Measurements from ENCODE around the gene COL1A2. TPM values are rescaled to one million over a fixed set of nuclear protein-coding genes. Genes with fewer than 3 reads are reported as not detected.

The COL1A2 gene
- total and polyA plus RNA-seq, 5 donors from 2014 or later, result not detected

DNA sequence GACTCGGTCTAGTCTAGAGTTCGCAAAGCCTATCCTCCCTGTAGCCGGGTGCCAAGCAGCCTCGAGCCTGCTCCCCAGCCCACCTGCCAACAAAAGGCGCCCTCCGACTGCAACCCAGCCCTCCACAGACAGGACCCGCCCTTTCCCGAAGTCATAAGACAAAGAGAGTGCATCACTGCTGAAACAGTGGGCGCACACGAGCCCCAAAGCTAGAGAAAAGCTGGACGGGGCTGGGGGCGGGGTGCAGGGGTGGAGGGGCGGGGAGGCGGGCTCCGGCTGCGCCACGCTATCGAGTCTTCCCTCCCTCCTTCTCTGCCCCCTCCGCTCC lies 622 bp upstream of the COL1A2 start:
- H3K4me3 ChIP-seq (ENCODE audit: low read depth, low read length), result no peak overlapping the region

DNA sequence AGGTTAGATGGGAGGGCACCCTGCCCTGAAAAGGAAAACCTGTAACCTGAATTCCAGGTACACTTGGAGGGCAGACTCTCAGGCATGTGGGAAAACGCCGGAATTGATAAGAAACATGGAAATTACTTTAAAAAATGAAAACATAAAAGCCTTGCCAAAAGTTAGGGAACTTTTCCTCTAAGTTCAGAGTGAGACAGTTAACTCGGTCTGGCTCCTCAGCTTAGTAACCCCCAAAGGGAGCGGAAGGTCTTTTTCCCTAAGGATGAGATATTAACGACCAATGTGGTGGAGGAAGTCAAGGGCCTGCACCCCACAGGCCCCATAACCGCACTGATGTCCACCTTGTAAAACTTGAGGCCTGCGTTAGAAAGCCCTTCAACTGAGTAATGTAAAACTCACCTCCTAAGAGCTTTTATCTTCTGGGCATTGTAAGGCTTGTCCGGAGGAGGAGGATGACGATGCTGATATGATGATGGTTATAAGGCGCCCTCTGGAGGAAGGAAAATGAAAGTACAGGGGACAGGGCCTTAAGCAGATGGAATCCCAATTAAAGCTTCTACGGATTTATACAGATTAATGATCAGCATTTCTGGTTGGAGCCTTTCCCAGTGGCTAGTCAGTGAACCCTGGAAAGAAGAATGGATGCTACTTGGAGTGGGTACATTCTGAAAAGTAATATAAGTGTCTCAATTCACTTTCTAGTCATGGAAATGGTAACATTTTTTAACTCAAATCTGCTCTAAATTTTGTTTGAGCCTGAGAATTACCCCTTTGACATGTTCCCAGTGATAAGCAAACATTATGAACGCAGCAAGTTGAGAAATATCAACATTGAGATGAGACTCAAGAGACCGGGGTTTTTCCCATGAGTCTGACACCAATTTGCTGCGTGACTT lies 694 bp downstream of the COL1A2 start:
- H3K9me3 Mint-ChIP-seq, result no peaks in the 10 kb centered on the region

More for the DNA sequence above, 622 bp upstream of the COL1A2 start:
- Histone ChIP-seq H3K9me3 (ENCODE audit: control insufficient read depth in 2 of 2, low read length in 2 of 2) (no peaks in the 10 kb centered on the region), H3K4me1 (ENCODE audit: control insufficient read depth, insufficient read depth, low read length, poor library complexity, severe bottlenecking) (peaks cover 9% of the 10 kb centered on the region), H3K36me3 (ENCODE audit: control insufficient read depth, insufficient read depth, low read length) (no peaks in the 10 kb centered on the region), H3K27ac (ENCODE audit: insufficient read depth, low read length, poor library complexity, severe bottlenecking) (no peak overlapping the region), H3K27me3 (ENCODE audit: control insufficient read depth, insufficient read depth, low read length) (peaks cover 16% of the 10 kb centered on the region)
- H3K27ac Mint-ChIP-seq, result no peak overlapping the region
- H3K4me3 Mint-ChIP-seq, result peak overlapping the region in 1 of 4 donors; percentile 16
- ATAC-seq (ENCODE audit: low read depth in 2 of 2) (no peak), DNase-seq (no peak)
- H3K9me3 Mint-ChIP-seq, result peaks cover 0 to 5% (median 0%) of the 10 kb centered on the region in 7 donors
- peaks cover 35% of the 10 kb centered on the region for H3K27me3 Mint-ChIP-seq
- no peaks in the 10 kb centered on the region for H3K36me3 Mint-ChIP-seq
- H3K4me1 Mint-ChIP-seq, result peaks cover 5 to 14% (median 11%) of the 10 kb centered on the region in 4 donors

DNA sequence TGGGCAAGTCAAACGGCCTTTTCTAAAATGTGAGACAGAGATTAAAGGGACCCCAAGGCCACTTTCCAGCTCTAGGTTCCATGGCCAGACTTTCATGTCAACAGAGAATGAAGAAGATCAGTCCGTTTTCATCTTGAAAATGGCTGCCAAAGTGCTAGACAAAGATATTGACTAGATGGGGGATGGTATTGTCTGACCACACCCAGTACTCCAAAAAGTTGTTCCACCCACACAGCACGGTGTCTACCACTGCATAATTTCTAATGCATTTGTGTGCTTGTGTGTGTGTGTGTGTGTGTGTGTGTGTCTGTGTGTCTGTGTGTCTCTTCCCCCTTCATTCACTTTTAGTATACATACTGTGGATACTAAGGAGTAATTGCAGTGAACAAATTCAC lies 1.3 kb downstream of the COL1A2 start:
- DNase-seq, result no peak
- peaks cover 20% of the 10 kb centered on the region for H3K27me3 ChIP-seq (ENCODE audit: control insufficient read depth, insufficient read depth, low read length)
- no peaks in the 10 kb centered on the region for H3K36me3 Mint-ChIP-seq

More for the DNA sequence above, 694 bp downstream of the COL1A2 start:
- Mint-ChIP-seq H3K36me3 (no peaks in the 10 kb centered on the region), H3K27ac (peak overlapping the region in 1 of 3 donors; percentile 23), H3K4me1 (peaks cover 5 to 14% (median 11%) of the 10 kb centered on the region in 4 donors), H3K4me3 (peak overlapping the region in 1 of 4 donors; percentile 84), H3K27me3 (peaks cover 40% of the 10 kb centered on the region)
- no peaks in the 10 kb centered on the region for H3K36me3 ChIP-seq (ENCODE audit: control insufficient read depth, insufficient read depth, low read length)
- peaks cover 19% of the 10 kb centered on the region for H3K27me3 ChIP-seq (ENCODE audit: control insufficient read depth, insufficient read depth, low read length)
- DNase-seq (peak in 2 of 3 donors; percentile 20 to 61), ATAC-seq (ENCODE audit: low read depth in 2 of 2) (peak in 1 of 2 donors; percentile 28)
- no peak overlapping the region for H3K27ac ChIP-seq (ENCODE audit: insufficient read depth, low read length, poor library complexity, severe bottlenecking)
- peaks cover 9% of the 10 kb centered on the region for H3K4me1 ChIP-seq (ENCODE audit: control insufficient read depth, insufficient read depth, low read length, poor library complexity, severe bottlenecking)
- H3K9me3 ChIP-seq (ENCODE audit: control insufficient read depth in 2 of 2, low read length in 2 of 2), result no peaks in the 10 kb centered on the region
- H3K4me3 ChIP-seq (ENCODE audit: low read depth, low read length), result no peak overlapping the region

DNA sequence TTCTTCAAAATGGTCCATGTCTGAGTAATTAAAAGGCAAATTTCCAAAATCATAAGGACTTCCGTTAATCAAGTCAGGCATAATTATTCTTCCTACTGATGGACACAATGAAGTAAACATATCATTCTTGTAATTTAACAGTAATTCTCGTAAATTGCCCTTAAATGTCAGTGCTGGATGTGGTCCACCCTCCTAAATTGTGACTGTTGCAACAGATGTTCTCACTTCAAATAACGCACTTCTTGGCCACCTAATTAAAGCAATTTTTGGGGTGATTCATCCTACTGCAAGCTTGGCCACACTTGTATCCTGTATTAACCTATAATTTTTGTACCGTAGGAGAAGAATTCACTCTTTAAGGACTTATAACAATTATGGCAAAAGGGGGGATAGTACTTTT lies 1.9 kb downstream of the COL1A2 start:
- Histone ChIP-seq H3K27ac (ENCODE audit: insufficient read depth, low read length, poor library complexity, severe bottlenecking) (no peak overlapping the region), H3K4me1 (ENCODE audit: control insufficient read depth, insufficient read depth, low read length, poor library complexity, severe bottlenecking) (peaks cover 9% of the 10 kb centered on the region), H3K36me3 (ENCODE audit: control insufficient read depth, insufficient read depth, low read length) (no peaks in the 10 kb centered on the region), H3K4me3 (ENCODE audit: low read depth, low read length) (no peak overlapping the region), H3K9me3 (ENCODE audit: control insufficient read depth in 2 of 2, low read length in 2 of 2) (no peaks in the 10 kb centered on the region), H3K27me3 (ENCODE audit: control insufficient read depth, insufficient read depth, low read length) (peaks cover 20% of the 10 kb centered on the region)
- Mint-ChIP-seq H3K4me3 (no peak overlapping the region), H3K4me1 (peaks cover 5 to 14% (median 11%) of the 10 kb centered on the region in 4 donors), H3K9me3 (no peaks in the 10 kb centered on the region), H3K27me3 (peaks cover 40% of the 10 kb centered on the region), H3K27ac (no peak overlapping the region), H3K36me3 (no peaks in the 10 kb centered on the region)
- no peak for ATAC-seq (ENCODE audit: low read depth in 2 of 2)
- DNase-seq, result no peak

More for the DNA sequence above, 1.3 kb downstream of the COL1A2 start:
- no peak overlapping the region for H3K27ac ChIP-seq (ENCODE audit: insufficient read depth, low read length, poor library complexity, severe bottlenecking)
- H3K4me1 Mint-ChIP-seq, result peaks cover 5 to 14% (median 11%) of the 10 kb centered on the region in 4 donors
- no peak for ATAC-seq (ENCODE audit: low read depth in 2 of 2)
- H3K27me3 Mint-ChIP-seq, result peaks cover 40% of the 10 kb centered on the region
- H3K4me3 Mint-ChIP-seq, result no peak overlapping the region
- peaks cover 9% of the 10 kb centered on the region for H3K4me1 ChIP-seq (ENCODE audit: control insufficient read depth, insufficient read depth, low read length, poor library complexity, severe bottlenecking)
- no peaks in the 10 kb centered on the region for H3K36me3 ChIP-seq (ENCODE audit: control insufficient read depth, insufficient read depth, low read length)
- no peaks in the 10 kb centered on the region for H3K9me3 Mint-ChIP-seq
- no peaks in the 10 kb centered on the region for H3K9me3 ChIP-seq (ENCODE audit: control insufficient read depth in 2 of 2, low read length in 2 of 2)
- no peak overlapping the region for H3K27ac Mint-ChIP-seq
- no peak overlapping the region for H3K4me3 ChIP-seq (ENCODE audit: low read depth, low read length)

GRCh38 chr7:94397722-94398121 lies 3.0 kb downstream of the COL1A2 start:
- H3K9me3 Mint-ChIP-seq, result no peaks in the 10 kb centered on the region
- H3K36me3 ChIP-seq (ENCODE audit: control insufficient read depth, insufficient read depth, low read length), result no peaks in the 10 kb centered on the region

DNA sequence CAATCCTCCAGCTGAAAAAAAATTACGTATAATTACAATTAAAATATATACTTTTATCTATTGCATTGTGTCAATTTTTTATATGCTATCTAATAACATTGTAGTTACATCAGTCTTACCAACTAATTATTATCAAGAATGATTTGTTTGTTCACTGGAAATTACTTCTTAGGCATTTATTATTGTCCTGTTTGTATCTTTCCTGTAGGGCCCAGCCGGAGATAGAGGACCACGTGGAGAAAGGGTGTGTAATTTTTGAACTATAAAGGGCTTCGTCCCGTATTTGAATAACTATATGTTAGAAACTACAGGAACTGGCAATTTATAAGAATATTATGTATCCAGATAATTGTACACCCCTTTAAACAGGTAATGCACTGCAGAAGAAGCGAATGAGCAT lies 4.1 kb downstream of the COL1A2 start:
- Histone ChIP-seq H3K9me3 (ENCODE audit: control insufficient read depth in 2 of 2, low read length in 2 of 2) (no peaks in the 10 kb centered on the region), H3K36me3 (ENCODE audit: control insufficient read depth, insufficient read depth, low read length) (no peaks in the 10 kb centered on the region), H3K27ac (ENCODE audit: insufficient read depth, low read length, poor library complexity, severe bottlenecking) (no peak overlapping the region), H3K4me3 (ENCODE audit: low read depth, low read length) (no peak overlapping the region), H3K4me1 (ENCODE audit: control insufficient read depth, insufficient read depth, low read length, poor library complexity, severe bottlenecking) (peaks cover 9% of the 10 kb centered on the region), H3K27me3 (ENCODE audit: control insufficient read depth, insufficient read depth, low read length) (peaks cover 18% of the 10 kb centered on the region)
- DNase-seq (no peak), ATAC-seq (ENCODE audit: low read depth in 2 of 2) (no peak)
- Mint-ChIP-seq H3K36me3 (no peaks in the 10 kb centered on the region), H3K4me3 (no peak overlapping the region), H3K9me3 (no peaks in the 10 kb centered on the region), H3K27me3 (peaks cover 24% of the 10 kb centered on the region), H3K4me1 (peaks cover 5 to 9% (median 6%) of the 10 kb centered on the region in 4 donors), H3K27ac (no peak overlapping the region)

More at GRCh38 chr7:94397722-94398121, 3.0 kb downstream of the COL1A2 start:
- Mint-ChIP-seq H3K36me3 (no peaks in the 10 kb centered on the region), H3K4me3 (no peak overlapping the region), H3K4me1 (peaks cover 5 to 13% (median 8%) of the 10 kb centered on the region in 4 donors), H3K27ac (no peak overlapping the region), H3K27me3 (peaks cover 33% of the 10 kb centered on the region)
- Histone ChIP-seq H3K9me3 (ENCODE audit: control insufficient read depth in 2 of 2, low read length in 2 of 2) (no peaks in the 10 kb centered on the region), H3K27me3 (ENCODE audit: control insufficient read depth, insufficient read depth, low read length) (peaks cover 20% of the 10 kb centered on the region), H3K4me1 (ENCODE audit: control insufficient read depth, insufficient read depth, low read length, poor library complexity, severe bottlenecking) (peaks cover 9% of the 10 kb centered on the region), H3K27ac (ENCODE audit: insufficient read depth, low read length, poor library complexity, severe bottlenecking) (no peak overlapping the region), H3K4me3 (ENCODE audit: low read depth, low read length) (no peak overlapping the region)
- DNase-seq, result no peak
- ATAC-seq (ENCODE audit: low read depth in 2 of 2), result no peak

DNA sequence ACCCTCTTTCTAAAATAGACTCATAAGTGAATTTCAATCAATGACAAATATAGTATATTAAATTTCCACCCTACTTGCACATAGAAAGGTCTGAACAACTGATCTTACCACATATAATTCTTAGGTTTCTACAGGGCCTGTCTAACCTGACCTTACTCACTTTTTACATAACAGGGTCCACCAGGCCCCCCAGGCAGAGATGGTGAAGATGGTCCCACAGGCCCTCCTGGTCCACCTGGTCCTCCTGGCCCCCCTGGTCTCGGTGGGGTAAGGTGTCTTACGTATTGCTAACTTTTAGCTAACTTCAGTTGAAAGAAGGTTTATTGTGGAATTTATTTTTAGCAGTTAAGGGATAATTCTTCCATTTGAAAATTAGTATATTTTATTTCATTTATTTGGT lies 5.3 kb downstream of the COL1A2 start:
- peaks cover 2 to 5% (median 4%) of the 10 kb centered on the region in 4 donors for H3K4me1 Mint-ChIP-seq
- Histone ChIP-seq H3K36me3 (ENCODE audit: control insufficient read depth, insufficient read depth, low read length) (no peaks in the 10 kb centered on the region), H3K4me3 (ENCODE audit: low read depth, low read length) (no peak overlapping the region), H3K4me1 (ENCODE audit: control insufficient read depth, insufficient read depth, low read length, poor library complexity, severe bottlenecking) (peaks cover 3% of the 10 kb centered on the region), H3K9me3 (ENCODE audit: control insufficient read depth in 2 of 2, low read length in 2 of 2) (no peaks in the 10 kb centered on the region), H3K27ac (ENCODE audit: insufficient read depth, low read length, poor library complexity, severe bottlenecking) (no peak overlapping the region), H3K27me3 (ENCODE audit: control insufficient read depth, insufficient read depth, low read length) (peaks cover 17% of the 10 kb centered on the region)
- H3K36me3 Mint-ChIP-seq, result no peaks in the 10 kb centered on the region
- no peaks in the 10 kb centered on the region for H3K9me3 Mint-ChIP-seq
- no peak overlapping the region for H3K27ac Mint-ChIP-seq
- DNase-seq (no peak), ATAC-seq (ENCODE audit: low read depth in 2 of 2) (no peak)
- peaks cover 19% of the 10 kb centered on the region for H3K27me3 Mint-ChIP-seq
- peak overlapping the region in 1 of 4 donors; percentile 2 for H3K4me3 Mint-ChIP-seq
